Activated T-helper 17 cell treated with anti-CD3 and anti-CD28 coated beads, Interleukin-2, amount 50 U/mL, for 72 hours (primary cell): ENCODE results near the gene IGSF10. TPM values are rescaled to one million over a fixed set of nuclear protein-coding genes. Genes with fewer than 3 reads are reported as not detected.

ENCODE experiments used
- ATAC-seq: fragments of 150-1000 bp; cut with Tn5 transposase; replicated peaks from 2 replicates; pipeline ENCODE4 v1.10.0; 2021; ENCODE audit warnings: mild to moderate bottlenecking, moderate library complexity
- H3K27ac Mint-ChIP-seq: one replicate; pipeline ENCODE4 v1.8.0; 2022; ENCODE audit warnings: mixed read lengths
- H3K27me3 Mint-ChIP-seq: one replicate; pipeline ENCODE4 v1.8.0; 2022; ENCODE audit warnings: mixed read lengths
- H3K36me3 Mint-ChIP-seq: one replicate; pipeline ENCODE4 v1.8.0; 2022; ENCODE audit warnings: low read depth, mild to moderate bottlenecking, mixed read lengths
- H3K4me1 Mint-ChIP-seq: one replicate; pipeline ENCODE4 v1.8.0; 2022; ENCODE audit warnings: mixed read lengths
- H3K4me3 Mint-ChIP-seq: one replicate; pipeline ENCODE4 v1.8.0; 2022; ENCODE audit warnings: mild to moderate bottlenecking, mixed read lengths
- H3K9me3 Mint-ChIP-seq: one replicate; pipeline ENCODE4 v1.8.0; 2022; ENCODE audit warnings: mixed read lengths
- total RNA-seq, 2 donors: library from RNA; stranded (reverse); gene quantifications; one replicate each; pipeline ENCODE4 v1.2.3, GENCODE V29; 2022

The IGSF10 gene
- total RNA-seq, 2 donors from 2014 or later = 0.03 TPM; not detected in 1

DNA sequence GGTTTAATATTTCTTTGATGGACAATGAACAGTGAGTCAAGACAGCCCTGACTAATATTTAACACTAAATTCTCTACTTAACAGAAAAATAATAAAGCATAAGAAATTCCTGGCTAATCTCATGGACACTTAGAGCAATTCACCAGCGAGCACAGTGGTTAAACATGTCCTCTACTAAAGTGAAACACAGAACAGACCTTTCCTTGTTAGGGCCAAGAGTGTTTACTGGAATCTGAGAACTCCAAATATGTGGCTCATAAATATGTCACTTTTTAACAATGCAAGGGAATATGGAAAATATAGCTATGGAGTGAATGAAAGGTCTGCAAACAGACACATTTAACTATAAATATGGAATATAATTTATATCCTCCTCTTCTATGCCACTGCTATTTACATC is 18.6 kb upstream of the IGSF10 start:
- H3K36me3 Mint-ChIP-seq = no peaks in the 10 kb centered on the region
- peaks cover 26% of the 10 kb centered on the region for H3K27me3 Mint-ChIP-seq
- no peak overlapping the region for H3K4me3 Mint-ChIP-seq

DNA sequence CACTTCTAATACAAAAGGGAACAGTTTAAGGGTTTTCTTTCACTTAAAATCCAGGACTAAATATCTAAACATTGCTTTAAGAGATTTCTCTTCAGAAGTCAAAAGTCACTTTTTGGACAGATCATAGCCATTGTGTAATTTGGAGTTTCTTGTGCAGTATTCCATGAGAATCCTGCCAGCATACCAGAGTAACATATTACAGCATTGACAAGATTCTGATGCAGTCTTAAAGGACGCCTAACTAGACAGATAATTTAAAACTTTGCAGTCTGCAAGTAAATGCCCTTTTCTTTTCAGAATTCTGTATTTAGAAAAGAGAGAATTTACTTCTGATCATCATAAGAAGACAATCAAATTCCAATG is 17.5 kb upstream of the IGSF10 start:
- H3K36me3 Mint-ChIP-seq = no peaks in the 10 kb centered on the region
- no peak for ATAC-seq

More for the DNA sequence above, 18.6 kb upstream of the IGSF10 start:
- peaks cover 12% of the 10 kb centered on the region for H3K9me3 Mint-ChIP-seq
- H3K4me1 Mint-ChIP-seq = no peaks in the 10 kb centered on the region
- ATAC-seq = no peak
- H3K27ac Mint-ChIP-seq = no peak overlapping the region

DNA sequence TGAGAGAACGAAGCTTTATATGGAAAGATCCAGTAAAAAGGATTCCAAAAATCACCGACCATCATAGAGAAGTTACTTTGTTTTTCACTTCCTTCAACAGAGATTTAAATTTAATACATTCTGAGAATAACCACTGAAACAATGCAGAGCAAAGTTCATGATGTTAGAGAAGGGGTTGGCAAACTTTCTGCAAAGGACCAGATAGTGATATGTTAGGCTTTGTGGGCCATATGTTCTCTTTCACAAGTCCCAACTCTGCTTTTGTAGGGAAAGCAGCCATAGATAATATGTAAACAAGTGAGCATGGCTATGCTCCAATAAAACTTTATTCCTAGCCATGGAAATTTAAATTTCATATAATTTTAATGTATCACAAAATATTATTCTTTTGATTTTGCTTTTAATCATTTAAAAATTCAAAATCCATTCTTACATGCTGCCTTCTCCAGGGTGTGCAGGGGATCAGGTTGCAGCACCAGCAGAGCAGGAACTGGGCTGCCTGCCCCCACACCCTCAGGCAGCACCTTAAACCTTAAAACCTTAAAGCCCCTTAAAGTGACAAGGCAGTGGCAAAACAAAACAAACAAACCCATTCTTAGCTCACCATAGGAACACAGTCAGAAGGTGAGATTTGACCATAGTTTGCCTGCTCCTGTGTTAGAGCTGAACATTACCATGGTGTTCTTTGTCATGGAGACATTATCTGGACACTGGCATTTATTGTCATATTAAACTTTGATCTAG is 16.9 kb upstream of the IGSF10 start:
- H3K36me3 Mint-ChIP-seq = no peaks in the 10 kb centered on the region
- H3K27ac Mint-ChIP-seq = no peak overlapping the region
- H3K4me1 Mint-ChIP-seq = no peaks in the 10 kb centered on the region
- ATAC-seq = no peak
- H3K27me3 Mint-ChIP-seq = peaks cover 26% of the 10 kb centered on the region
- H3K9me3 Mint-ChIP-seq = peaks cover 12% of the 10 kb centered on the region
- H3K4me3 Mint-ChIP-seq = no peak overlapping the region

More for the DNA sequence above, 17.5 kb upstream of the IGSF10 start:
- Mint-ChIP-seq H3K4me1 (no peaks in the 10 kb centered on the region), H3K9me3 (peaks cover 12% of the 10 kb centered on the region), H3K27ac (no peak overlapping the region), H3K27me3 (peaks cover 26% of the 10 kb centered on the region), H3K4me3 (no peak overlapping the region)

DNA sequence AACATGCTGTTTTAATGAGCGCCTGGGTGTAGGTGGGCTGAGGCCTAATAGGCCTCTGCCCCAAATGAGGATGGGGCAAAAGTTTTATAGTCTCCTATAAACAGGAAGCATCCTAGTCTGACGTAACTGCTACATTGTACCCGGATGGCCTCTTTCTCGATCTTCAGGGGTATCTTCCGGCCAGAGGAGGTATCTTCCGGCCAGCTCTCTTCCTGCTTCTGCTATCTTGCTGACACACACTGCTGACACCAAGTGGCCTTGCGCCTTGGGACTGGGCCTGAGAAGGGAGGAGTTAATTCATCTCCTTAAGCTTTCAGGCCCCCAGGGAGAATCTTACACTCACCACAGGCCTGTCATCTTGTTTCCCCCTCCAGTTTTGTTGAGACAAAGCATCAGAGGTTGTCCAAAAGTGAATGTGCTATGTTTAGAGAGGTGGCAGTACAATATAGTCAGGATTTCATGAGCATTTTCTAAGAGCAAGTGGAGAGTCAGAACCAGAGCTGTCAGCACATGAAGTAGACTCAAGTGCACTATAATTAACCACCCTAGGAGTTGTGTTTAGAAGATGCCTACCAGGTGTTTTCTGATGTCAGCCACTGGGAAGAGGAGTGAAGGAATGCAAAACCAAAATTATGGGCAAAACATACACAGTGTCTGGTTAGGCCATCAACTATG is 15.6 kb upstream of the IGSF10 start:
- Mint-ChIP-seq H3K9me3 (peaks cover 3% of the 10 kb centered on the region), H3K36me3 (no peaks in the 10 kb centered on the region), H3K4me1 (no peaks in the 10 kb centered on the region), H3K27ac (no peak overlapping the region), H3K27me3 (peaks cover 16% of the 10 kb centered on the region), H3K4me3 (no peak overlapping the region)
- no peak for ATAC-seq

DNA sequence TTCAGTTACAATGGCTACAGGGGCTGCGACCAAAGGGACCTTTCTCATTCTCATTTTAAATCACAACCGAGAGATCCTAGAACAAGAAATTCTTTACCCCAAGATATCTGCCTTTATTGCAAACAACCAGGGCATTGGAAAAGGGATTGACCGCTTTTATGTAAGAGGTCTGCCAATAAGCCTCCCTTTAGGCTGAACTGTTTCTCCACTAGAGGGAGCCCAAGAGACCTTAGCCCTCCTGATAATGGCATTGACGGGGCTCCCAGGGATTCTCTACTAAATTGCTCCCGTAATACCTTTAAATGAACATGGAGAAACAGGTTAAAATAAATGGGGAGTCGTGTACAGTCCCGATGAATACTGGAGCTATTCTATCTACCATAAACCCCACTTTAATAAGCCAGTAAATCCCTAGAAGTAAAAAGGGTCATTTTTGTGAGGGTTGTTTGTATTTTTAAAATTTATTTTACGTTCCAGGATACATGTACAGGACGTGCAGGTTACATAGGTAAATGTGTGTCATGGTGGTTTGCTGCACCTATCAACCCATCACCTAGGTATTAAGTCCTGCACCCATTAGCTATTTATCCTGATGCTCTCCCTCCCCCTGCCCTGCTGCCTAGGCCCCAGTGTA is 7.5 kb upstream of the IGSF10 start:
- peaks cover 11% of the 10 kb centered on the region for H3K27me3 Mint-ChIP-seq
- H3K4me1 Mint-ChIP-seq = no peaks in the 10 kb centered on the region
- ATAC-seq = peak; percentile 62
- no peak overlapping the region for H3K4me3 Mint-ChIP-seq
- H3K36me3 Mint-ChIP-seq = no peaks in the 10 kb centered on the region
- no peaks in the 10 kb centered on the region for H3K9me3 Mint-ChIP-seq
- H3K27ac Mint-ChIP-seq = no peak overlapping the region

DNA sequence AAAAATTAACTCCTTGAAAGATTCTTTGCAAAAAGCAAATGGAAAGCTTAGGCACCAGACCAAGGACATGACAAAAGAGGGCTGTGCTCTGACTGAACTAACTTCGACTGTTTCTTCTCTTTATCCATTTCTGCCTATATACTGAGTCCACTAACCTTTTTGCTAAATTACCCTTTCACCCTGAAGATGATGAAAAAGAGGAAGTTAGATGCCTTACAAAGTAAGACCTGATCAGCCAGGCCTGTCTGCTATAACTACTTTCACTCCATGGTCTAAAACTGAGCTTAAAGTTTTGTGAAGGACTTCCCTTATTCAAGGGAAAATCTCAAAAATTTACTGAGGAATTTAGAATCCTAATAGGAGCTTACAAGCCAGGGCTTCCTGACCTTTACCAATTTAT is 6.2 kb upstream of the IGSF10 start:
- no peak overlapping the region for H3K27ac Mint-ChIP-seq
- H3K9me3 Mint-ChIP-seq = no peaks in the 10 kb centered on the region
- no peaks in the 10 kb centered on the region for H3K36me3 Mint-ChIP-seq
- H3K4me1 Mint-ChIP-seq = no peaks in the 10 kb centered on the region
- no peak for ATAC-seq
- H3K27me3 Mint-ChIP-seq = peaks cover 12% of the 10 kb centered on the region
- no peak overlapping the region for H3K4me3 Mint-ChIP-seq

DNA sequence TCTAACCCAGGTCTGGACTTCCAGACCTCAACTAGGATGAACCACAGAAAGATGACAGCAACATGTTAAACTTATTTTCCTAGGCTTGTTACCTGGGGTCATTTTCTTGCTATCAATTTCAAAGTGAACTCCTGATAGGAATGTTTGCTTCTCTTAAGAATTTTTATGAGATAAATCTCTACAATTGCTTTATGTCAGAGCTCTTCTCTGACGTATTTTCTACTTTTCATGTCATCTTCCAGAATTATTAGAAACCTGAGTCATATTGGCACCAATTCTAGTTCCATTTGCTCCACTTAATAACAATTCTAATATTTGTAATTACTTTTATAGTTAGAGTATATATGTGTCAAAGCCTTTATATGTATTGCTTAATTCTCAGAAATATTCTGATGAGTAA is 2.1 kb upstream of the IGSF10 start:
- H3K4me1 Mint-ChIP-seq = no peaks in the 10 kb centered on the region
- H3K4me3 Mint-ChIP-seq = no peak overlapping the region
- ATAC-seq = no peak
- no peaks in the 10 kb centered on the region for H3K9me3 Mint-ChIP-seq
- no peak overlapping the region for H3K27ac Mint-ChIP-seq
- H3K36me3 Mint-ChIP-seq = no peaks in the 10 kb centered on the region
- peaks cover 24% of the 10 kb centered on the region for H3K27me3 Mint-ChIP-seq

DNA sequence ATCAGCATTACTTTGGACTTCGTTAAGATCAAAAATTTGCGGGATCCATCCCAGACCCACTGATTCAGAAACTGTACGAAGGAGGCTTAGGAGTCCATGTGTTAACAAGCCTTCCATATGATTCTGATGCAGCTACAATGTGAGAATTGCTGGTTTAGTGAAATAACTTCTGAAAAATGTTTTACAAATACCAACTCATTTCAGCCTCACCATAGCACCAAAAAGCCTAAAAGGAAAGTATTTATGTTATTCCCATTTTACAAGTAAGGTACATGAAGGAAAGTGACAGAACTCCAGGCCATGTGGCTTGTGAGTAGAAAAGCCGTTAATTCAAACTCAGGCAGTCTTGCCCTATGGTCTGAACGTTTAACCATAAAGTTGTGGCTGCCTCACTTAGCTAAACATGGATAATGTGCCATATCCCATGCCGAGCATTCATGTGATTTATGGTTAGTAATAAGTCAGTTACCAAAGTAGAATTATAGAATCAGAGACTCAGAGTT is 1.5 kb upstream of the IGSF10 start:
- peaks cover 24% of the 10 kb centered on the region for H3K27me3 Mint-ChIP-seq
- H3K36me3 Mint-ChIP-seq = no peaks in the 10 kb centered on the region
- H3K9me3 Mint-ChIP-seq = no peaks in the 10 kb centered on the region
- H3K27ac Mint-ChIP-seq = no peak overlapping the region
- no peaks in the 10 kb centered on the region for H3K4me1 Mint-ChIP-seq
- no peak overlapping the region for H3K4me3 Mint-ChIP-seq
- ATAC-seq = no peak

DNA sequence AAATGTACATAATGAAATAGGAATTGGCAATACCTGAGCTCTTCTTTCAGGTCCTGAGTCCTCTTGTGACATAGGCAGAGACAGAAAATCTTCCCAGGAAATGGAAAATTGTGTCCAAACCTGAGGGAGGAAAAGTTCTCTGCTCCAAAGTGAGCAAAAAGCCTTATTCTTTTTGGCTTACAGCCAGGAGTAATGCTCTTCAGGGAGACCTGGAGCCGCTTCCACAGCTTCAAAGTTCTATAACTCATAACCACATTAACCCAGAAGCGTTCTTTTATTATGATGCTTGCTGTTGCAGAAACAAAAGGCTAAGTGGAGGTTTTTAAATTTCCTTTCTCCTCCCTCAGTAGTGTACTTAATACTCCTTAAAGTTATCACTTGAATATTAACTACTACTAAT is 633 bp downstream of the IGSF10 start:
- Mint-ChIP-seq H3K4me1 (no peaks in the 10 kb centered on the region), H3K27ac (no peak overlapping the region), H3K9me3 (no peaks in the 10 kb centered on the region), H3K36me3 (no peaks in the 10 kb centered on the region), H3K4me3 (no peak overlapping the region), H3K27me3 (peaks cover 23% of the 10 kb centered on the region)
- no peak for ATAC-seq

DNA sequence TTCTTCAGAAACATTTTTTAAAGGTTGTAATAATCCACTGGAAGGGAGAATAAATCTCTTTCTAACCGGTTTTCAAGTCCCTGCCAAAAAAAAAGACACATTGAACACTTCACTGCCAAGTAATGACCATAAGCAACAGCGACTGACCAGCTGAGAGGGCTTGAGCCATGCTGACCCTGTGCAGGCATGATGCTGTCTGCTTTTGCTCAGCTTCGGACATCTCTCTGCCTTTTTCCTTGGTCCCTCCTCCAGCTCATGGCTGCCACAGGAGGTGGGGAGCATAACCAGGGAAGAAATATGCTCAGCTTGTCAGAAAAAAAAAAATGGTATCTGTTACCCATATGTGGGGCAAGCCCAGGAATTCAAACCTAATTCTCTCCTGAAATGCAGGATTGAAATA is 1.5 kb downstream of the IGSF10 start:
- Mint-ChIP-seq H3K4me1 (no peaks in the 10 kb centered on the region), H3K4me3 (no peak overlapping the region), H3K27me3 (peaks cover 16% of the 10 kb centered on the region), H3K36me3 (no peaks in the 10 kb centered on the region), H3K27ac (no peak overlapping the region), H3K9me3 (no peaks in the 10 kb centered on the region)
- no peak for ATAC-seq

DNA sequence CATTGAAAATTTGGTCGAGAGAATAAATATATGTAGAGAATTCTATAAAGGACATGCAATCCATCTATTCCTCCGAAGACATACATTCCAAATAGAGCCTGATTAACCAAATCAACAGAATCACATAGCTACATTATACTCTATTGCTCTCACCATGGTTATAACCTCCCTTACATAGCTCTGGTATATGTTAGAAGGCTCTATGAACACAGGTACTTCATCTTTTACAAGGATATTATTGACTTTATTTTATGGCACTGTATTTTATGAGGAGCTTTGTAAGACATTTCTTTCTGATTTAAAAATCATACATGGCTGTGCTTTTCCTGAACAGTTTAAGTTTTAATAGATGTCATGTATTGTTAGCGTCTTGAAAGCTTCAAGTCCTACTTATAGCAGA is 4.8 kb downstream of the IGSF10 start:
- Mint-ChIP-seq H3K4me3 (no peak overlapping the region), H3K27ac (no peak overlapping the region), H3K9me3 (no peaks in the 10 kb centered on the region), H3K36me3 (no peaks in the 10 kb centered on the region), H3K4me1 (peaks cover 4% of the 10 kb centered on the region), H3K27me3 (peaks cover 6% of the 10 kb centered on the region)
- no peak for ATAC-seq

DNA sequence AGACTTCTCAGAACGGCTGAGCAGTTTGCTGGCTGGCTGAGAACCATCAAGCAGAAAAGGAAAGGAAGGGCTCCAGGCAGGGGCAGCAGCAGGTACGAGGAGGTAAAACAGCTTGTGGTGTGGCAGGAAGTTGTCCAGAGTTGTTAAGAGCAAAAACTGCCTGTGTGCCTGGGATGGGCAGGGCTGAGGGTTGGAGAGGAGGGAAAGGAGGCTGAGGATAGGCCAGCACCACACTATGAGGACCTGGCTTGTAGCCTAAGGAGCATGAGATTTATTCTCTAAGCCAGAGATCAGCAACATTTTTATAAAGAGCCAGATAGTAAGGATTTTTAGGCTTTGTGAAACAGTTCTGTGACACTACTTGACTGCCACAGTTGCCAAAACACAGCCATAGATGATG is 8.0 kb downstream of the IGSF10 start:
- no peak for ATAC-seq
- Mint-ChIP-seq H3K36me3 (no peaks in the 10 kb centered on the region), H3K4me3 (no peak overlapping the region), H3K27me3 (peaks cover 5% of the 10 kb centered on the region), H3K4me1 (peaks cover 4% of the 10 kb centered on the region), H3K9me3 (no peaks in the 10 kb centered on the region), H3K27ac (no peak overlapping the region)

DNA sequence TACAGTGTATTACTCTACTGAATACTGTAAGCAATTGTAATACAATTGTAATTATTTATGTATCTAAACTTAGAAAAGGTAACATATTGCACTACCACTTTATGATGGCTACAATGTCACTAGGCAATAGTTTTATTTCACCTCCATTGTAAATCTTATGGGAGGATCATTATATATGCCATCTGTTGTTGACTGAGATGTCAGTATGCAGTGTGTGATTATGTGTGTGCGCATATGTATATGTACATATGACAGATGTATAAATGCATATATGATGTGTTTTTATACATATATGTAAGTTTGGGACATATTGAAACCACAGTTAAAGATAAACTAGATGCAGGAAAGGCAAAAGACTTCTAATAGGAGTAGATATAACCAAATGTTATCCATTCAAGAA is 8.5 kb downstream of the IGSF10 start:
- no peaks in the 10 kb centered on the region for H3K36me3 Mint-ChIP-seq
- H3K4me3 Mint-ChIP-seq = no peak overlapping the region
- no peak overlapping the region for H3K27ac Mint-ChIP-seq
- peaks cover 4% of the 10 kb centered on the region for H3K4me1 Mint-ChIP-seq
- H3K27me3 Mint-ChIP-seq = peaks cover 5% of the 10 kb centered on the region
- no peaks in the 10 kb centered on the region for H3K9me3 Mint-ChIP-seq
- ATAC-seq = no peak

DNA sequence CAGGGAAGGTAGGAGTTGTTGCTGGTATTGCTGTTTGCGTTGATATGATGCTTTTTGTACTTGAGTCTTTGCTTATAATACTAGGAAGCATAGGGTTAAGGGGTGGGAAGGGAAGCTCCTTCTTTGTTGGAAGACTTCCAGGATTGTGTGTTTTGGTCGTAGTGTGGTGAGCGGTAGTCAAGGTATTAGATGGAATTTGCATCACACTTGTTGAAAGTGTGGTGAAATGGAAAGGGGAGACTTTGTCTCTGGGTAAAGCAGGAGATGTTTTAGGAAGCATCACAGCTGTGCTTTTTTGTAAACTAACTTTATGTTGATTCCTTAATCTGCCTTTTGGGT is 14.9 kb downstream of the IGSF10 start:
- no peaks in the 10 kb centered on the region for H3K4me1 Mint-ChIP-seq
- H3K9me3 Mint-ChIP-seq = no peaks in the 10 kb centered on the region
- H3K27me3 Mint-ChIP-seq = peaks cover 17% of the 10 kb centered on the region
- H3K36me3 Mint-ChIP-seq = no peaks in the 10 kb centered on the region
- no peak overlapping the region for H3K4me3 Mint-ChIP-seq
- no peak for ATAC-seq
- H3K27ac Mint-ChIP-seq = no peak overlapping the region
